OCI-LY3 (cell line): ENCODE data around the gene SNAPC5.
"Not testable (repeated sequence)": the region's sequence is repeated elsewhere in the genome, so short reads cannot be mapped to it uniquely, and the experiment has no call there.

Experiments
- CTCF ChIP-seq: fragments of 200-600, 300-600 bp; sonication (generic); IDR thresholded peaks from 2 replicates; pipeline ENCODE4 v1.5.1; 2014; ENCODE audit warnings: antibody characterized with exemption, low read length, low read depth
- EZH2phosphoT487 ChIP-seq: fragments of 200-600 bp; shearing (Covaris generic); IDR thresholded peaks from 2 replicates; pipeline ENCODE4 v1.6.1; 2018; ENCODE audit warnings: antibody characterized with exemption, mixed run types, low read depth

DNA sequence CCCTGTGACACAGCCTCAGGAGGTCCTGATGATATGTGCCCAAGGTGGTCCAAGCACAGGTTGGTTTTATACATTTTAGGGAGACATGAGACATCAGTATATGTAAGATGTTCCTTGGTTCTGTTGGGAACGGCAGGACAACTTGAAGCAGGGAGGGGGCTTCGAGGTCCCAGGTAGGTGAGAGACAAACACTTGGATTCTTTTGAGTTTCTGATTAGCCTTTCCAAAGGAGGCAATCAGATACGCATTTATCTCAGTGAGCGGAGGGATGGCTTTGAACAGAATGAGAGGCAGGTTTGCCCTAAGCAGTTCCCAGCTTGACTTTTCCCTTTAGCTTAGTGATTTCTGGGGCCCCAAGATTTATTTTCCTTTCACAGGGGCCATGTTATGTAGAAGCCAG lies 26.7 kb downstream of the SNAPC5 start:
- not testable (repeated sequence) for TF ChIP-seq CTCF, EZH2phosphoT487
